NCI-H1417 treated with DMSO at 0.1 percent for 48 hours (cell line): ENCODE measurements around the gene DNM1L.
A peak's percentile ranks its signal among the peaks of the same experiment; 100 is the strongest.

Source experiments
- DNase-seq: peaks from one replicate; lab custom pipeline; 2025; lab: John Stamatoyannopoulos, UW

DNM1L gene

GRCh38 chr12:32679091-32679919 is at the start of gene DNM1L:
DNM1L (plus strand) TSS chr12:32679301; CDS start chr12:32679364, 63 bp downstream.
- DNase-seq: peak; percentile 92

- no peak for DNase-seq
Measured at GRCh38 chr12:32641287-32641901, 37.7 kb upstream of the DNM1L start.

- DNase-seq: no peak
Measured at GRCh38 chr12:32644431-32644830, 34.7 kb upstream of the DNM1L start.

- no peak for DNase-seq
Measured at GRCh38 chr12:32647275-32647674, 31.8 kb upstream of the DNM1L start.

- no peak for DNase-seq
Measured at GRCh38 chr12:32650508-32650907, 28.6 kb upstream of the DNM1L start.

GRCh38 chr12:32651151-32651955 is 27.7 kb upstream of the DNM1L start:
- no peak for DNase-seq

- no peak for DNase-seq
Measured at GRCh38 chr12:32651956-32652210, 27.2 kb upstream of the DNM1L start.

GRCh38 chr12:32659908-32660440 is 19.1 kb upstream of the DNM1L start:
- no peak for DNase-seq

GRCh38 chr12:32661706-32662105 is 17.4 kb upstream of the DNM1L start:
- DNase-seq: no peak

- no peak for DNase-seq
Measured at GRCh38 chr12:32662665-32663064, 16.4 kb upstream of the DNM1L start.

GRCh38 chr12:32666018-32666417 is 13.1 kb upstream of the DNM1L start:
- DNase-seq: no peak

GRCh38 chr12:32669584-32669983 is 9.5 kb upstream of the DNM1L start:
- DNase-seq: no peak

- peak; percentile 86 for DNase-seq
Measured at GRCh38 chr12:32671930-32672780, 6.9 kb upstream of the DNM1L start.

- DNase-seq: no peak
Measured at GRCh38 chr12:32679920-32680237, 778 bp downstream of the DNM1L start.

GRCh38 chr12:32680787-32681186 is 1.7 kb downstream of the DNM1L start:
- no peak for DNase-seq

GRCh38 chr12:32681272-32681671 is 2.2 kb downstream of the DNM1L start:
- DNase-seq: no peak

- DNase-seq: no peak
Measured at GRCh38 chr12:32686340-32686739, 7.2 kb downstream of the DNM1L start.

- DNase-seq: no peak
Measured at GRCh38 chr12:32688786-32689185, 9.7 kb downstream of the DNM1L start.

- DNase-seq: no peak
Measured at GRCh38 chr12:32690927-32691326, 11.8 kb downstream of the DNM1L start.

- no peak for DNase-seq
Measured at GRCh38 chr12:32692358-32692757, 13.3 kb downstream of the DNM1L start.

GRCh38 chr12:32693036-32693435 is 13.9 kb downstream of the DNM1L start:
- no peak for DNase-seq

- no peak for DNase-seq
Measured at GRCh38 chr12:32695787-32696186, 16.7 kb downstream of the DNM1L start.
